Ureter (tissue), 1 donor: Measurements from ENCODE around the gene NFIB. TPM values are rescaled to one million over a fixed set of nuclear protein-coding genes. Genes with fewer than 3 reads are reported as not detected.

ENCODE experiments used
- DNase-seq: peaks from one replicate; pipeline ENCODE4 v3.0.0-alpha.2; 2020; ENCODE audit warnings: low spot score
- total RNA-seq: library from RNA; stranded (reverse); gene quantifications from one replicate; pipeline ENCODE4 v1.2.4, GENCODE V29; 2023
- donor health status: DM: yes; HTN: yes; CAD: no.

NFIB gene
- total RNA-seq, 1 donor from 2014 or later = 99.1 TPM

GRCh38 chr9:14155237-14155636 is 158.7 kb downstream of the NFIB start:
- no peak for DNase-seq

GRCh38 chr9:14153310-14153720 is 160.6 kb downstream of the NFIB start:
- no peak for DNase-seq

GRCh38 chr9:14151451-14151850 is 162.5 kb downstream of the NFIB start:
- no peak for DNase-seq

- no peak for DNase-seq
Measured at GRCh38 chr9:14148501-14149103, 165.3 kb downstream of the NFIB start.

- DNase-seq = no peak
Measured at GRCh38 chr9:14147738-14148137, 166.2 kb downstream of the NFIB start.

- no peak for DNase-seq
Measured at GRCh38 chr9:14146201-14146874, 167.6 kb downstream of the NFIB start.

GRCh38 chr9:14144215-14144614 is 169.7 kb downstream of the NFIB start:
- no peak for DNase-seq

GRCh38 chr9:14141699-14142098 is 172.2 kb downstream of the NFIB start:
- DNase-seq = no peak

GRCh38 chr9:14140096-14140697 is 173.7 kb downstream of the NFIB start:
- DNase-seq = no peak

- DNase-seq = no peak
Measured at GRCh38 chr9:14139287-14139686, 174.7 kb downstream of the NFIB start.

GRCh38 chr9:14136646-14137370 is 177.1 kb downstream of the NFIB start:
- DNase-seq = no peak

GRCh38 chr9:14136047-14136635 is 177.8 kb downstream of the NFIB start:
- no peak for DNase-seq

- no peak for DNase-seq
Measured at GRCh38 chr9:14135421-14135820, 178.5 kb downstream of the NFIB start.

GRCh38 chr9:14133394-14133793 is 180.5 kb downstream of the NFIB start:
- DNase-seq = no peak

- no peak for DNase-seq
Measured at GRCh38 chr9:14132775-14133174, 181.2 kb downstream of the NFIB start.

- DNase-seq = no peak
Measured at GRCh38 chr9:14131356-14132088, 182.4 kb downstream of the NFIB start.

GRCh38 chr9:14127656-14128055 is 186.3 kb downstream of the NFIB start:
- no peak for DNase-seq

GRCh38 chr9:14119694-14120514 is 194.0 kb downstream of the NFIB start:
- DNase-seq = no peak

- DNase-seq = no peak
Measured at GRCh38 chr9:14112226-14112625, 201.7 kb downstream of the NFIB start.

- no peak for DNase-seq
Measured at GRCh38 chr9:14111696-14112095, 202.2 kb downstream of the NFIB start.

- no peak for DNase-seq
Measured at GRCh38 chr9:14107977-14108376, 206.0 kb downstream of the NFIB start.
